Measurements from ENCODE around the gene DIRAS2. TPM values are rescaled to one million over a fixed set of nuclear protein-coding genes. Genes with fewer than 3 reads are reported as not detected.

DIRAS2 gene
- total RNA-seq, 1 donor from 2014 or later: 0.04 TPM

GRCh38 chr9:90569511-90569910, 73.1 kb downstream of the DIRAS2 start:
- Mint-ChIP-seq H3K27ac (no peak overlapping the region), H3K9me3 (peaks cover 3% of the 10 kb centered on the region), H3K4me3 (no peak overlapping the region), H3K27me3 (ENCODE audit: low read depth) (no peaks in the 10 kb centered on the region), H3K4me1 (no peaks in the 10 kb centered on the region), H3K36me3 (no peaks in the 10 kb centered on the region)
- no peak for DNase-seq (ENCODE audit: low spot score in 2 of 2, unreplicated experiment in 2 of 2)
- TF ChIP-seq CTCF (IDR thresholded peaks at IDR 0.05; ENCODE audit: unreplicated experiment): no peak

- Mint-ChIP-seq H3K27ac (no peak overlapping the region), H3K36me3 (no peaks in the 10 kb centered on the region), H3K4me1 (no peaks in the 10 kb centered on the region), H3K27me3 (ENCODE audit: low read depth) (no peaks in the 10 kb centered on the region), H3K9me3 (peaks cover 2% of the 10 kb centered on the region), H3K4me3 (no peak overlapping the region)
- DNase-seq (ENCODE audit: low spot score in 2 of 2, unreplicated experiment in 2 of 2): no peak
- TF ChIP-seq CTCF (IDR thresholded peaks at IDR 0.05; ENCODE audit: unreplicated experiment): no peak
These were observed 74.0 kb downstream of the DIRAS2 start for GRCh38 chr9:90568667-90569066.

- TF ChIP-seq CTCF (IDR thresholded peaks at IDR 0.05; ENCODE audit: unreplicated experiment): no peak
- H3K36me3 Mint-ChIP-seq: no peaks in the 10 kb centered on the region
- no peaks in the 10 kb centered on the region for H3K27me3 Mint-ChIP-seq (ENCODE audit: low read depth)
- H3K4me3 Mint-ChIP-seq: no peak overlapping the region
- H3K9me3 Mint-ChIP-seq: no peaks in the 10 kb centered on the region
- no peak overlapping the region for H3K27ac Mint-ChIP-seq
- no peak for DNase-seq (ENCODE audit: low spot score in 2 of 2, unreplicated experiment in 2 of 2)
- no peaks in the 10 kb centered on the region for H3K4me1 Mint-ChIP-seq
These were observed 80.4 kb downstream of the DIRAS2 start for GRCh38 chr9:90562229-90562628.

Other genes with a start within 250 kb of the DIRAS2 start
- gene SYK, start 159.0 kb upstream of the DIRAS2 start, total RNA-seq: 3.3 to 3.9 TPM (median 3.8 TPM) in 3 replicates